ENCODE measurements around the gene MAML1. TPM values are rescaled to one million over a fixed set of nuclear protein-coding genes. Genes with fewer than 3 reads are reported as not detected.
A peak's percentile ranks its signal among the peaks of the same experiment; 100 is the strongest.
"Not testable (repeated sequence)": the region's sequence is repeated elsewhere in the genome, so short reads cannot be mapped to it uniquely, and the experiment has no call there.

Gene MAML1
- total RNA-seq, result 51.8 and 54.8 TPM in 2 replicates
- long read RNA-seq, partial matches to known transcripts, result 1 of 10 reads
- long read RNA-seq, other reads (novel, unspliced or antisense), result 9 of 10 reads

DNA sequence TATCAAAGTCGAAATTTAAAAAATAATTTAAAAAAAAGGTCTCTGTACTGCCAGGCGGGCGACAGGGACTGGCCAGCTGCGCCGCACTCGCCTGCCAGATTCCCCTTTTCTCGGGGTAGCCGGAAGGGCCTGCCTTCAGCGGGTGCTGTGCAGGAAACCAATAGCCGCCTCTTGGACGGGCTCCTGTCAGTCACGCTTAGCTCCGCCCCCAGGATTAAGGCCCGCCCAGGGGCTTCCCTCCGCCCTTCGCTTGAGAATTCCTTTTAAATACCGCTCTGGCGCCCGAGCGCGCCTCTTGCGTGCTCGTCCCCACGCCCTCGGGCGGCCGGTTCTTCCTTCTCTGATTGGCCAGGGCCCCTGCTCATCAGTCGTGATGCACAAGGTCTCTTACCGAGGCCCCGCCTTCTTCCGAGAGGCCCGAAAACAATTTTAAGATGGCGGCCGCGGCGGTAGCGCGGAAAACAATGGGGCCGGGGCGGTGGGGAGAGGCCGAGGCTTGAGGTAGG is at the start of gene MAML1:
TSS of gene MAML1 (plus strand) at position 411 of the 506 bp plus-strand sequence. CDS start 291 bp downstream, outside the sequence.
- DNase-seq (ENCODE audit: low spot score, unreplicated experiment), result peak; percentile 99
- TF ChIP-seq CTCF (IDR thresholded peaks at IDR 0.05; ENCODE audit: unreplicated experiment), result no peak
- Mint-ChIP-seq H3K36me3 (ENCODE audit: insufficient read depth) (peaks cover 25% of the 10 kb centered on the region), H3K4me1 (ENCODE audit: low read depth) (peaks cover 16% of the 10 kb centered on the region), H3K27ac (peak within 1 kb of the TSS; percentile 97), H3K4me3 (ENCODE audit: low read depth) (peak within 1 kb of the TSS; percentile 96), H3K27me3 (no peaks in the 10 kb centered on the region), H3K9me3 (ENCODE audit: low read depth) (no peaks in the 10 kb centered on the region)

- not testable (repeated sequence) for H3K27me3 Mint-ChIP-seq; H3K4me3 Mint-ChIP-seq (ENCODE audit: low read depth); H3K4me1 Mint-ChIP-seq (ENCODE audit: low read depth); DNase-seq (ENCODE audit: low spot score, unreplicated experiment); H3K27ac Mint-ChIP-seq; H3K36me3 Mint-ChIP-seq (ENCODE audit: insufficient read depth); H3K9me3 Mint-ChIP-seq (ENCODE audit: low read depth)
These were observed 43.4 kb upstream of the MAML1 start for GRCh38 chr5:179689212-179689611.

- H3K27ac Mint-ChIP-seq, result no peak overlapping the region
- no peak overlapping the region for H3K4me3 Mint-ChIP-seq (ENCODE audit: low read depth)
These were observed 38.1 kb upstream of the MAML1 start for GRCh38 chr5:179694561-179694960.

GRCh38 chr5:179696603-179697002 is 36.0 kb upstream of the MAML1 start:
- H3K4me3 Mint-ChIP-seq (ENCODE audit: low read depth), result no peak overlapping the region
- no peaks in the 10 kb centered on the region for H3K27me3 Mint-ChIP-seq
- DNase-seq (ENCODE audit: low spot score, unreplicated experiment), result no peak
- peaks cover 1% of the 10 kb centered on the region for H3K36me3 Mint-ChIP-seq (ENCODE audit: insufficient read depth)
- TF ChIP-seq CTCF (IDR thresholded peaks at IDR 0.05; ENCODE audit: unreplicated experiment), result no peak
- H3K9me3 Mint-ChIP-seq (ENCODE audit: low read depth), result no peaks in the 10 kb centered on the region
- H3K4me1 Mint-ChIP-seq (ENCODE audit: low read depth), result peaks cover 13% of the 10 kb centered on the region
- H3K27ac Mint-ChIP-seq, result no peak overlapping the region

More at GRCh38 chr5:179694561-179694960, 38.1 kb upstream of the MAML1 start:
- Mint-ChIP-seq H3K36me3 (ENCODE audit: insufficient read depth) (no peaks in the 10 kb centered on the region), H3K9me3 (ENCODE audit: low read depth) (no peaks in the 10 kb centered on the region), H3K27me3 (no peaks in the 10 kb centered on the region), H3K4me1 (ENCODE audit: low read depth) (peaks cover 6% of the 10 kb centered on the region)
- DNase-seq (ENCODE audit: low spot score, unreplicated experiment), result no peak
- TF ChIP-seq CTCF (IDR thresholded peaks at IDR 0.05; ENCODE audit: unreplicated experiment), result no peak

DNA sequence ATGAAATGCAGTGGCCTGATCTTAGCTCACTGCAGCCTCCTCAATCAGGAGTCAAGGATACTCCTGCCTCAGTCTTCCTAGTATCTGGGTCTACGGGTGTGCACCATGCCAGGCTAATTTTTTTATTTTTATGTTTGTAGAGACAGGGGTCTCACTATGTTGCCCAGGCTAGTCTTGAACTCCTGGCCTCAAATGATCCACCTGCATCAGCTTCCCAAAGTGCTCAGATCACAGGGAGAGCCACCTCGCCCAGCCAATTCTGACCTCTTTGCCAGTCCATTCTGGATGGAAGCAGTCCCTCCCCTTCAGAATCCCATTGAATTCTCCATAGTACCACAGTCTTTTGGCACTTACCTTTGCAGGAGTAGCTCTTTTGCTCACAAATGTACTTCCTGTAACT is 35.5 kb upstream of the MAML1 start:
- H3K27me3 Mint-ChIP-seq, result no peaks in the 10 kb centered on the region

DNA sequence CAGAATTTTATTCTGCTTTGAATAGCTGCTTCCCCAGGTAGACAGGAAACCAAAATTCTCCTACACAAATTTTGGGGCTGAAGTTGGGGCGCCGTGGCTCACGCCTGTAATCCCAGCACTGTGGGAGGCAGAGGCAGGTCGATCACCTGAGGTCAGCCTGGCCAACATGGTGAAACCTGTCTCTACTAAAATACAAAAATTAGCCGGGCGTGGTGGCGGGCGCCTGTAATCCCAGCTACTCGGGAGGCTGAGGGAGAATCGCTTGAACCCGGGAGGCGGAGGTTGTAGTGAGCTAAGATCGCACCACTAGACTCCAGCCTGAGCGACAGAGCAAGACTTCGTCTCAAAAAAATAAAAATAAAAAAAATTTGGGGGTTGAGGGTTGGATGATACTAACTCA is 35.1 kb upstream of the MAML1 start:
- peak overlapping the region; percentile 98 for H3K4me3 Mint-ChIP-seq (ENCODE audit: low read depth)
- peaks cover 16% of the 10 kb centered on the region for H3K4me1 Mint-ChIP-seq (ENCODE audit: low read depth)
- H3K27ac Mint-ChIP-seq, result peak overlapping the region; percentile 99
- not testable (repeated sequence) for H3K9me3 Mint-ChIP-seq (ENCODE audit: low read depth); H3K36me3 Mint-ChIP-seq (ENCODE audit: insufficient read depth); DNase-seq (ENCODE audit: low spot score, unreplicated experiment); H3K27me3 Mint-ChIP-seq

More for the DNA sequence above, 35.5 kb upstream of the MAML1 start:
- H3K27ac Mint-ChIP-seq, result peak overlapping the region; percentile 99
- no peak for DNase-seq (ENCODE audit: low spot score, unreplicated experiment)
- H3K36me3 Mint-ChIP-seq (ENCODE audit: insufficient read depth), result peaks cover 3% of the 10 kb centered on the region
- peaks cover 13% of the 10 kb centered on the region for H3K4me1 Mint-ChIP-seq (ENCODE audit: low read depth)
- TF ChIP-seq CTCF (IDR thresholded peaks at IDR 0.05; ENCODE audit: unreplicated experiment), result no peak
- peak overlapping the region; percentile 98 for H3K4me3 Mint-ChIP-seq (ENCODE audit: low read depth)
- no peaks in the 10 kb centered on the region for H3K9me3 Mint-ChIP-seq (ENCODE audit: low read depth)
